Measurements from ENCODE around the gene SLC41A3. TPM values are rescaled to one million over a fixed set of nuclear protein-coding genes. Genes with fewer than 3 reads are reported as not detected.

SLC41A3 gene
- total and polyA plus RNA-seq, 2 of the 8 experiments (the other 6 are each of a cell fraction or from before 2014, with no cell fraction given) = 30.2 to 56.4 TPM

DNA sequence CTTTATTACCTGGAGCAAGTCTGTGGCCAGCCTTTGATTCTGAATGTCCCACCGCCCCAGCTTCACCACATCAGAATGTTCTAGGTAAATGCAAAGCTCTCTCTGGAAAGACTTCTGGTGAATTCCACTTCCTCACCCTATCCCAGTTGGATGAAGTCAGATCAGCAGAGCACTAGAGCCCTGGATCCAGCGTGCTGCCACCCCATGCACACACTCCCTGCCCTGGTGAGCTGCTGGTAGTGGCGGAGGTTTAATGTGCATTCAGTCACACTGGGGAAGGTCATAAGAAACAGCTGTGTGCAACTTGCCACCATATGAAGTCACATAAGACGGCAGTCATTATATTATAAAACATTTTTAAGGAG lies 16.3 kb upstream of the SLC41A3 start:
- WGBS, 2 experiments (ENCODE audit: extremely low coverage in 1 of 2, insufficient coverage in 1 of 2, insufficient read length in 1 of 2, insufficient replicate concordance in 2 of 2, low coverage in 1 of 2, low lambda C conversion rate in 2 of 2, missing lambda C conversion rate in 1 of 2) = 92% methylated on average over 4 of the region's 4 CpGs; no CpG with 5 or more reads in 1 of the 2 experiments
- H3K27me3 ChIP-seq (replicated peaks in 1 of 4; ENCODE audit: control insufficient read depth in 3 of 4, extremely low read depth in 1 of 4, insufficient read depth in 3 of 4, low read length in 3 of 4) = no peaks in the 10 kb centered on the region
- H2BK5ac ChIP-seq (ENCODE audit: low read depth, low read length) = no peak overlapping the region
- H2AK5ac ChIP-seq (ENCODE audit: low read depth, low read length) = no peak overlapping the region
- no peak overlapping the region for H4K91ac ChIP-seq (replicated peaks; ENCODE audit: insufficient read length, low read length)
- DNase-seq (ENCODE audit: low read depth in 1 of 2, low spot score in 2 of 2) (no peak), FAIRE-seq (no peak)
- H2BK12ac ChIP-seq (ENCODE audit: low read depth, low read length) = no peak overlapping the region
- no peak overlapping the region for H3K9ac ChIP-seq (replicated peaks in 1 of 4; ENCODE audit: extremely low read depth in 1 of 4, low read depth in 3 of 4, low read length in 3 of 4)
- no peaks in the 10 kb centered on the region for H4K20me1 ChIP-seq (replicated peaks in 1 of 2; ENCODE audit: control insufficient read depth in 1 of 2, insufficient read depth in 2 of 2, low read length in 2 of 2)
- no peak overlapping the region for H2AFZ ChIP-seq (ENCODE audit: low read length)
- H3K18ac ChIP-seq (ENCODE audit: extremely low read depth, low read length) = no peak overlapping the region
- no peaks in the 10 kb centered on the region for H3K79me1 ChIP-seq (ENCODE audit: low read depth, low read length)
- no peak overlapping the region for H3K4me3 ChIP-seq (ENCODE audit: extremely low read depth in 1 of 4, insufficient read depth in 2 of 4, low read depth in 3 of 4, low read length in 4 of 4)
- H4K8ac ChIP-seq (ENCODE audit: extremely low read depth, insufficient read depth, low read length) = no peak overlapping the region
- no peaks in the 10 kb centered on the region for H3K79me2 ChIP-seq (ENCODE audit: control insufficient read depth in 1 of 2, insufficient read depth in 2 of 2, low read length in 2 of 2)
- no peaks in the 10 kb centered on the region; a peak in 1 of 7 replicates for H3K4me1 ChIP-seq (replicated peaks in 1 of 4; ENCODE audit: control insufficient read depth in 3 of 4, insufficient read depth in 4 of 4, low read length in 3 of 4)
- CTCF ChIA-PET (ENCODE audit: partially characterized antibody) = interaction anchor here (1.0 to 5.5 kb wide), 6 partner anchors 13 to 128 kb away, joined by 3 to 52 read pairs (median 4); no protein-coding TSS in a partner anchor
- no peak overlapping the region for H3K27ac ChIP-seq (ENCODE audit: low read depth, low read length)
- H3K23ac ChIP-seq (ENCODE audit: insufficient read length) = no peak overlapping the region
- no peaks in the 10 kb centered on the region for H3K36me3 ChIP-seq (ENCODE audit: control insufficient read depth in 2 of 4, insufficient read depth in 4 of 4, low read length in 3 of 4)
- POLR2A ChIA-PET (ENCODE audit: partially characterized antibody) = interaction anchor here (0.6 kb wide), 1 partner anchor 257 kb away, joined by 3 read pairs; no protein-coding TSS in a partner anchor
- H2BK120ac ChIP-seq (replicated peaks; ENCODE audit: low read depth, low read length) = no peak overlapping the region
- H3K23me2 ChIP-seq (ENCODE audit: low read depth, low read length) = no peaks in the 10 kb centered on the region
- H2BK15ac ChIP-seq (ENCODE audit: low read length) = no peak overlapping the region
- H2BK20ac ChIP-seq (ENCODE audit: low read length) = no peak overlapping the region
- no peak overlapping the region for H3K56ac ChIP-seq (replicated peaks; ENCODE audit: insufficient read length, low read depth, low read length)
- H3K14ac ChIP-seq (ENCODE audit: insufficient read length) = no peak overlapping the region
- no peak overlapping the region for H3K4ac ChIP-seq (replicated peaks; ENCODE audit: insufficient read length, low read depth, low read length)
- peaks cover 20% of the 10 kb centered on the region in 2 experiments; a peak in 3 of 4 replicates for H3K9me3 ChIP-seq (ENCODE audit: insufficient read depth in 2 of 2, low read depth in 1 of 2, low read length in 1 of 2)
- no peak overlapping the region for H3K4me2 ChIP-seq (ENCODE audit: insufficient read depth in 1 of 2, low read depth in 2 of 2, low read length in 2 of 2)
- no peak overlapping the region for H4K5ac ChIP-seq (ENCODE audit: insufficient read length, low read depth, low read length)
- TF ChIP-seq TAF7 (optimal IDR thresholded peaks at IDR 0.05; ENCODE audit: borderline replicate concordance, low read depth, low read length) (no peak), KDM4A (IDR thresholded peaks at IDR 0.05; ENCODE audit: low read depth, low read length, severe bottlenecking) (no peak), FOSL1 (IDR thresholded peaks at IDR 0.05; ENCODE audit: insufficient read depth, low read depth, low read length) (no peak), EGR1 (IDR thresholded peaks at IDR 0.05; ENCODE audit: borderline replicate concordance, low read depth, low read length) (no peak)
